Activated CD4-positive, alpha-beta T cell treated with anti-CD3 and anti-CD28 coated beads, Interleukin-2, amount 10 ng/mL, durations not matched to agents 7 days and 5 days (primary cell): Measurements from ENCODE around the gene GRID1. TPM values are rescaled to one million over a fixed set of nuclear protein-coding genes. Genes with fewer than 3 reads are reported as not detected.

Experiments used
- CTCF ChIA-PET: fragments of 350-600 bp; sonication (Branson Sonifier 250); formaldehyde crosslinking; loops from one replicate; lab custom pipeline; 2021; ENCODE audit warnings: antibody characterized with exemption; lab: Charles Lee
- POLR2A ChIA-PET: fragments of 350-600 bp; sonication (Branson Sonifier 250); formaldehyde crosslinking; loops from one replicate; lab custom pipeline; 2021; ENCODE audit warnings: antibody characterized with exemption; lab: Charles Lee
- DNase-seq: peaks from one replicate; pipeline ENCODE4 v3.0.0-alpha.2; 2020
- H3K27ac Mint-ChIP-seq: one replicate; pipeline ENCODE4 v1.8.0; 2021; ENCODE audit warnings: mild to moderate bottlenecking, moderate library complexity, mixed read lengths
- H3K27me3 Mint-ChIP-seq: one replicate; pipeline ENCODE4 v1.8.0; 2021; ENCODE audit warnings: mixed read lengths
- H3K36me3 Mint-ChIP-seq: one replicate; pipeline ENCODE4 v1.8.0; 2021; ENCODE audit warnings: low read depth, mixed read lengths
- H3K4me1 Mint-ChIP-seq: one replicate; pipeline ENCODE4 v1.8.0; 2021; ENCODE audit warnings: mixed read lengths
- H3K4me3 Mint-ChIP-seq: one replicate; pipeline ENCODE4 v1.8.0; 2021; ENCODE audit warnings: mild to moderate bottlenecking, moderate library complexity, mixed read lengths
- H3K9me3 Mint-ChIP-seq: one replicate; pipeline ENCODE4 v1.8.0; 2021; ENCODE audit warnings: mixed read lengths
- total RNA-seq, 2 experiments: library from RNA; stranded (reverse); gene quantifications; one replicate each; pipeline ENCODE4 v1.2.3, GENCODE V29; 2021

Gene GRID1
- total RNA-seq, 2 experiments from 2014 or later = not detected

- Mint-ChIP-seq H3K27me3 (no peaks in the 10 kb centered on the region), H3K27ac (no peak overlapping the region), H3K9me3 (no peaks in the 10 kb centered on the region), H3K4me1 (no peaks in the 10 kb centered on the region), H3K4me3 (no peak overlapping the region), H3K36me3 (no peaks in the 10 kb centered on the region)
- ChIA-PET POLR2A (no interaction called here), CTCF (no interaction called here)
- no peak for DNase-seq
These were observed 466.1 kb downstream of the GRID1 start for GRCh38 chr10:85900487-85900886.

DNA sequence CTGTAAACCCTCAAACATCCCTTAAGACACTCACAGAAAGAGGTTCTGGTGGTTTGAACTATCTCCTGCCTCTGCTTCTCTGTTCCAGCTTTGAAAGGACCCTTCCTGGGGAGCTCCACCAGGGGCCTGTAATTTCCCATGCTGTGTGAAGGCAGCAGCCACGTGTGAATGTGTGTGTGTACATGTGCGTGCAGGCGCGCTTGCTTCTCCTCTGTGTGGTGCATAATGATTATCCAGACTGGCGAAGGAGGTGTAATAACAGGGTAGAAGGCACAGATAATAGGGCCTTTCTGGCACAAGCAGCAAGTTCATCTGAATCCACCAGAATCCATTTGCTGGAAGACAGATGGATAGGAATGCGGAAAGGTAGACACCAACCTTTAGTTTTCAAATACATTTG, 466.5 kb downstream of the GRID1 start:
- no peaks in the 10 kb centered on the region for H3K4me1 Mint-ChIP-seq
- H3K4me3 Mint-ChIP-seq = no peak overlapping the region
- DNase-seq = no peak
- H3K36me3 Mint-ChIP-seq = no peaks in the 10 kb centered on the region
- no peaks in the 10 kb centered on the region for H3K9me3 Mint-ChIP-seq
- CTCF ChIA-PET = no interaction called here
- H3K27me3 Mint-ChIP-seq = no peaks in the 10 kb centered on the region
- no peak overlapping the region for H3K27ac Mint-ChIP-seq
- POLR2A ChIA-PET = no interaction called here

- no peaks in the 10 kb centered on the region for H3K9me3 Mint-ChIP-seq
- no peaks in the 10 kb centered on the region for H3K4me1 Mint-ChIP-seq
- H3K36me3 Mint-ChIP-seq = no peaks in the 10 kb centered on the region
- DNase-seq = no peak
- H3K4me3 Mint-ChIP-seq = no peak overlapping the region
- CTCF ChIA-PET = no interaction called here
- peaks cover 13% of the 10 kb centered on the region for H3K27me3 Mint-ChIP-seq
- POLR2A ChIA-PET = no interaction called here
- H3K27ac Mint-ChIP-seq = no peak overlapping the region
These were observed 475.1 kb downstream of the GRID1 start for GRCh38 chr10:85891472-85891871.

DNA sequence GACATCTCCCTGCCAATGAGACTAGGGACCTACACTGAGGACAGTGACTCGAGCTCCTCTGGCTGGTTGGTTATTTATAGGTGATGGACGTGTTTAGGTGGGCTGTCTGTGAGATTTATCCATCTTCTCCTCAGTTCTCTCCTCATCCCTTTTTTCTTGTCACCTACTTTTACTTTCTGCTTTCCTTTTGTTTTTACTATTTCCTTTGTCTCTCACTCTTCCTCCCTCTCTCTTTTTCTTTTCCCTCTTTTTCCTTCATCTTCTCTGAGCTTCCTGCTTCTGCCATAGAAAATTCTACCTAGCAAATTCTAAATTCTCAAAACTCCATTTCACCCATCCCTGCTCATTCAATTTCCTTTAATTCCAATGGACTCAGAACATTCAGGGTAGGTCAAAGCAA, 478.0 kb downstream of the GRID1 start:
- POLR2A ChIA-PET = no interaction called here
- H3K4me3 Mint-ChIP-seq = no peak overlapping the region
- H3K9me3 Mint-ChIP-seq = no peaks in the 10 kb centered on the region
- no peak for DNase-seq
- no peaks in the 10 kb centered on the region for H3K4me1 Mint-ChIP-seq
- CTCF ChIA-PET = no interaction called here
- no peak overlapping the region for H3K27ac Mint-ChIP-seq
- peaks cover 15% of the 10 kb centered on the region for H3K27me3 Mint-ChIP-seq
- no peaks in the 10 kb centered on the region for H3K36me3 Mint-ChIP-seq

DNA sequence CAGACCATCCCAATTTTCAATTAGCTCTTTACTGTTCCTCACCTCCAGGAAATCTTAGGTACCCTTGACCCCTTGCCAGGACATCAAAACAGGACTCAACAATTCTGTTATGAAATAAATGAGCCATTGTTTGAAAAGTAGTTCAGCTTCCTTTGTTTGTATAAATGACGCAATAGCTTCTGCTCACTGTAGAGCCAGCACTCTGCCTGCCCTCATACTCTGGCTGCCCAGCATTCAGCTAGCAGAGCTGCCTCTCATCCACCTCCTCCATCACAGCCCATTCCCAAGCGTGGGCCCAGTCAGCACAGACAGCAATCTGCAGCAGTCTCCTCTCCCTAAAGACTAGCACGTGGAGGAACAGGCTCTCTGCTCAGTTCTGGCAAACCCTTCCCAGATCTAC, 478.6 kb downstream of the GRID1 start:
- H3K9me3 Mint-ChIP-seq = no peaks in the 10 kb centered on the region
- H3K4me1 Mint-ChIP-seq = no peaks in the 10 kb centered on the region
- peaks cover 15% of the 10 kb centered on the region for H3K27me3 Mint-ChIP-seq
- no peak for DNase-seq
- H3K4me3 Mint-ChIP-seq = no peak overlapping the region
- no peaks in the 10 kb centered on the region for H3K36me3 Mint-ChIP-seq
- no peak overlapping the region for H3K27ac Mint-ChIP-seq
- POLR2A ChIA-PET = no interaction called here
- CTCF ChIA-PET = no interaction called here

- no peak overlapping the region for H3K27ac Mint-ChIP-seq
- peaks cover 2% of the 10 kb centered on the region for H3K27me3 Mint-ChIP-seq
- no peaks in the 10 kb centered on the region for H3K36me3 Mint-ChIP-seq
- no peaks in the 10 kb centered on the region for H3K4me1 Mint-ChIP-seq
- POLR2A ChIA-PET = no interaction called here
- H3K9me3 Mint-ChIP-seq = no peaks in the 10 kb centered on the region
- no peak for DNase-seq
- no peak overlapping the region for H3K4me3 Mint-ChIP-seq
- CTCF ChIA-PET = no interaction called here
These were observed 492.4 kb downstream of the GRID1 start for GRCh38 chr10:85874208-85874607.

- Mint-ChIP-seq H3K27me3 (peaks cover 2% of the 10 kb centered on the region), H3K4me3 (no peak overlapping the region), H3K9me3 (no peaks in the 10 kb centered on the region), H3K36me3 (no peaks in the 10 kb centered on the region), H3K27ac (no peak overlapping the region), H3K4me1 (no peaks in the 10 kb centered on the region)
- POLR2A ChIA-PET = no interaction called here
- no peak for DNase-seq
- CTCF ChIA-PET = no interaction called here
These were observed 493.5 kb downstream of the GRID1 start for GRCh38 chr10:85873063-85873462.

DNA sequence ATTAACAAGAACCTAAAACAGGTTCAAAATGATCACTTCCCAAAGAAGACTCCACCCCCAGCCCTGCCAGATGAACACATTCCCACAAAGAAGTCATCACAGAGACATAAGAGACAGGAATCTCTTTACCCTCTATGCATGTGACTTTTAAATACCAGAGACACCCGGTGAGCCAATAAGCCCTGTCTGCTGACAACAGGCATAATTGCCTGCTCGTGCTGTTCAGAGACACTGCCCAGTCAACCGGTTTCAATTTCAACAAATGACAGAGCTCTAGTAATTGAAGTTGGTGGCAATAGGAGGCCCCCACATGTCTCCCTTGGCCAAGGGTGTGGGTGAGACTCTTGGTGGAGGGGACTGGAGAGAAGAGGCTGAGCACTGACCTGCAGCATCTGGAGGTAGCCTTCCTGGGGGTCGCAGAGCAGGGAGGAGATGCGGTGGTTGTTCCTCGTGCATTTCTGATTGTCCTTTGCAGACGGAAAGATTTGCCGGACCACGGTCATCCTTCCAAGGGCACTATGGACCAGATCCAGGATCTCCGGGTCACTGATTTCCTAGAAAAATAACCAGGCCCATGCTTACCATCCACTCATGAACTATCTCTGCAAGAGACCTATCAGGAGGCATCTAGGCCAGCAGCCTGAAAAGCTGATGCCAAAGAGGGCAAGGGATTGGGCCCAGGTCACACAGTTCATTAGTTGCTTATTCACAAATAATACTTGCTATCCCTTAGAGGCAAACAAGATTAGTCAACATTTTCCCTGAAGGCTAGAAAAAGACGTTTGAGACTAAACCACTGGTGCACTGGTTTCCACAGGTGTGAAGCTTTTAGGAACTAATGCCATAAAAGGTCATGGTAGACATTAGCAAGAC, 497.7 kb downstream of the GRID1 start:
- POLR2A ChIA-PET = no interaction called here
- Mint-ChIP-seq H3K27ac (no peak overlapping the region), H3K4me1 (no peaks in the 10 kb centered on the region), H3K27me3 (peaks cover 3% of the 10 kb centered on the region), H3K36me3 (no peaks in the 10 kb centered on the region), H3K4me3 (no peak overlapping the region), H3K9me3 (no peaks in the 10 kb centered on the region)
- CTCF ChIA-PET = no interaction called here
- DNase-seq = no peak

- ChIA-PET CTCF (no interaction called here), POLR2A (no interaction called here)
- H3K4me1 Mint-ChIP-seq = no peaks in the 10 kb centered on the region
- no peak for DNase-seq
- H3K27me3 Mint-ChIP-seq = peaks cover 5% of the 10 kb centered on the region
- no peaks in the 10 kb centered on the region for H3K9me3 Mint-ChIP-seq
- H3K36me3 Mint-ChIP-seq = no peaks in the 10 kb centered on the region
- no peak overlapping the region for H3K27ac Mint-ChIP-seq
- H3K4me3 Mint-ChIP-seq = no peak overlapping the region
These were observed 501.6 kb downstream of the GRID1 start for GRCh38 chr10:85864868-85865526.

- Mint-ChIP-seq H3K36me3 (no peaks in the 10 kb centered on the region), H3K4me3 (no peak overlapping the region), H3K4me1 (no peaks in the 10 kb centered on the region), H3K9me3 (no peaks in the 10 kb centered on the region), H3K27ac (no peak overlapping the region), H3K27me3 (peaks cover 5% of the 10 kb centered on the region)
- POLR2A ChIA-PET = no interaction called here
- DNase-seq = no peak
- CTCF ChIA-PET = no interaction called here
These were observed 502.4 kb downstream of the GRID1 start for GRCh38 chr10:85864173-85864549.

DNA sequence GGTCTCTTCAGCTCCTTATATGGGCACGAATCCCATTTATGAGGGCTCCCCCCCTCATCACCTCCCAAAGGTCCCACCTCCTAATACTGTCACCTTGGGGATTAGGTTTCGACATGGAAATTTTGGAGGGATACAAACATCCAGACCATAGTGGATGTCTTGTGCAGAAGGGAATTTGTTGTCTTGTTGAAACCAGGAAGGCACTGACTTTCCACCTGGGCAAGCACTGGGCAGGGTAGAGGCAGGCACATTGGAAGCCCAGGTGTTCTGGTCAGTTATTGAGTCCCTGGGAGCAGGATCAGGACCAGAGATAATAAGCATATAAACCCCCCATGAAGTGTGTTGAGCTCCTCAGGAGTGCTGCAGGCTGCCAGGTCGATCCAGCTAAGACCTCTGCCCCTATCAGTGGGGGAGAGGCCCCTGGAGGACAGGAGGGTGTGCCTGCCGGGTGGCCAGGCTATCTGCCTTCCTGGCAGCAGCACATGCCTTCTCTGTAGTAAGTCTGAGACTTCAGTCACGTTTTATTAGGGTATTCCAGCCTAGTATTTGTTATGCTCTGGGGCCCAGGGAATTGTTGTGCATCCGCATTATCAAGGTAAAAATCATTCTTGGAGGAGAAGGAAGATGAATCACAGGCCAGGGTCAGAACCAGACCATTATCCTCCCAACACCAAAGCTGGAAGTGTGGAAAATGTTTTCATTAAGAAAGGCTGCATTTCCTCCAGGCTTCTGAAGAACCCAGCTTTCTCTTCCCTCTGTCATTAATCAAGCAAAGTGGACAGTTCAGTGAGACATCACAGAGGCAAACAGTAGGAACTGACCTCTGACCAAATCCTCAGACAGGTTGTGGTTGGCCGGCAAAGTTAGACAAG, 503.1 kb downstream of the GRID1 start:
- ChIA-PET POLR2A (no interaction called here), CTCF (no interaction called here)
- Mint-ChIP-seq H3K36me3 (no peaks in the 10 kb centered on the region), H3K27ac (no peak overlapping the region), H3K4me3 (no peak overlapping the region), H3K9me3 (no peaks in the 10 kb centered on the region), H3K27me3 (peaks cover 5% of the 10 kb centered on the region), H3K4me1 (no peaks in the 10 kb centered on the region)
- no peak for DNase-seq

DNA sequence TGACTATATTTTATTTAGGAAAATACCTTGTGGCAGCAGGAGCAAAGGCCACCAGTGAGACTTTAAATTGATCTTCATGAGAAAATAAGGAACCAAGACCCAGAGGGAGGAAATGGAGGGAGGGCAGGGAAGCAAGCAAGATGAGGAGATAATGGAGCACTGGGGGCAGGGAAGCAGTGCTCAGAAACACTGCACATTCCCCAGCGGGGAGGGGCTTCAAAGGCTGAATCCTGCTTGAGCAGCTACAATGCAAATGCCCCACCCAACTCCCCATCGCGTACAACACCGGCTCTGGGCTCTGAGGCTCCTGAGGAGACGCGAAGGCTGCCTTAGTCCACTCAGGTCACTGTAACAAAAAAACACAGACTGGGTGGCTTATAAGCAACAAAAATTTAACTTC, 503.8 kb downstream of the GRID1 start:
- H3K36me3 Mint-ChIP-seq = no peaks in the 10 kb centered on the region
- no peaks in the 10 kb centered on the region for H3K4me1 Mint-ChIP-seq
- H3K27ac Mint-ChIP-seq = no peak overlapping the region
- no peak overlapping the region for H3K4me3 Mint-ChIP-seq
- H3K27me3 Mint-ChIP-seq = peaks cover 5% of the 10 kb centered on the region
- POLR2A ChIA-PET = no interaction called here
- no peak for DNase-seq
- H3K9me3 Mint-ChIP-seq = no peaks in the 10 kb centered on the region
- CTCF ChIA-PET = no interaction called here
